ENCODE data around the gene USP34.
"Not testable (repeated sequence)": the region's sequence is repeated elsewhere in the genome, so short reads cannot be mapped to it uniquely, and the experiment has no call there.

The USP34 gene

DNA sequence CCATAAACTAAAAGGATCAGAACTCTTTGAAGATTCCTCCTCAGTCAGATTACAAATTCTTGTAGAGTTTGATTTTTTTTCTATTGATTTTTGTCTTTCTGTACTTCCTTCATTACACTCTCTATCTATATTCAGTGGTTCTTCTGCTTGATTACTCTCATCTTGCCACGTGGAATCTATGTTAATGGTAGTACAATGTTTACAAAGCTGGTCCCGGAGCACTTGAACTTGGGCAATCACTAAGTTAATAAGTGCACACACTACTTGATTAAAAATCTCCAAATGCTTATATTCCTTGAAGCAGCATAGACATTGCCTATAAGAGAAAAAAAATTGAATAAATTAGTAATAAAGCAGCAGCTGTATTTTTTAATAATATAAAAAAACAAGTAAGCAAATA lies 65.1 kb downstream of the USP34 start:
- TF ChIP-seq CTCF (IDR thresholded peaks at IDR 0.05; ENCODE audit: low read depth, low read length, missing control alignments): no peak
- in situ Hi-C loops (cut with HindIII; ENCODE audit: low sequenced_read_pairs): no loop called here
- H3K4me3 ChIP-seq (ENCODE audit: low read depth, low read length): no peak overlapping the region
- no peak for DNase-seq (ENCODE audit: low read depth)

GRCh38 chr2:61404438-61404837 lies 66.4 kb downstream of the USP34 start:
- DNase-seq (ENCODE audit: low read depth): no peak
- no peak for TF ChIP-seq CTCF (IDR thresholded peaks at IDR 0.05; ENCODE audit: low read depth, low read length, missing control alignments)
- H3K4me3 ChIP-seq (ENCODE audit: low read depth, low read length): no peak overlapping the region
- in situ Hi-C loops (cut with HindIII; ENCODE audit: low sequenced_read_pairs): no loop called here

- TF ChIP-seq CTCF (IDR thresholded peaks at IDR 0.05; ENCODE audit: low read depth, low read length, missing control alignments): no peak
- in situ Hi-C loops (cut with HindIII; ENCODE audit: low sequenced_read_pairs): no loop called here
- H3K4me3 ChIP-seq (ENCODE audit: low read depth, low read length): no peak overlapping the region
- DNase-seq (ENCODE audit: low read depth): no peak
Measured at GRCh38 chr2:61398413-61398812, 72.5 kb downstream of the USP34 start.

- no peak overlapping the region for H3K4me3 ChIP-seq (ENCODE audit: low read depth, low read length)
- no peak for TF ChIP-seq CTCF (IDR thresholded peaks at IDR 0.05; ENCODE audit: low read depth, low read length, missing control alignments)
- in situ Hi-C loops (cut with HindIII; ENCODE audit: low sequenced_read_pairs): no loop called here
- DNase-seq (ENCODE audit: low read depth): no peak
Measured at GRCh38 chr2:61396005-61396404, 74.9 kb downstream of the USP34 start.

DNA sequence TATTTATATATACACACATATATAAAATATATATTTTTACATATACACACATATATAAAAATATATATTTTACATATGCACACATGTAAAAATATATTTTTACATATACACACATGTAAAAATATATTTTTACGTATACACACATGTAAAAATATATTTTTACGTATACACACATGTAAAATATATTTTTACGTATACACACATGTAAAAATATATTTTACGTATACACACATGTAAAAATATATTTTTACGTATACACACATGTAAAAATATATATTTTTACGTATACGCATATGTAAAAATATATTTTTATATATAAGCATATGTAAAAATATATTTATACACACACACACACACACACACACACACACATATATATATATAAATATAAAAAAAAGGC lies 83.3 kb downstream of the USP34 start:
- DNase-seq (ENCODE audit: low read depth); H3K4me3 ChIP-seq (ENCODE audit: low read depth, low read length); in situ Hi-C loops (cut with HindIII; ENCODE audit: low sequenced_read_pairs): not testable (repeated sequence)

DNA sequence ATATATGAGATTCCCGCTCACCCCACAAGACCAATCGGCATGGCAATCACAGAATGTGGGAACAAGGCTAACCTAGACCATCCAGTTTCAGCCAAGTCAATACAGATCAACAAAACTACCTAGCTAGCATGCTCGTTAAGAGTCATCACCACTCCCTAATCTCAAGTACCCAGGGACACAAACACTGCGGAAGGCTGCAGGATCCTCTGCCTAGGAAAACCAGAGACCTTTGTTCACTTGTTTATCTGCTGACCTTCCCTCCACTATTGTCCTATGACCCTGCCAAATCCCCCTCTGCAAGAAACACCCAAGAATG lies 90.0 kb downstream of the USP34 start:
- in situ Hi-C loops (cut with HindIII; ENCODE audit: low sequenced_read_pairs); DNase-seq (ENCODE audit: low read depth); H3K4me3 ChIP-seq (ENCODE audit: low read depth, low read length): not testable (repeated sequence)

DNA sequence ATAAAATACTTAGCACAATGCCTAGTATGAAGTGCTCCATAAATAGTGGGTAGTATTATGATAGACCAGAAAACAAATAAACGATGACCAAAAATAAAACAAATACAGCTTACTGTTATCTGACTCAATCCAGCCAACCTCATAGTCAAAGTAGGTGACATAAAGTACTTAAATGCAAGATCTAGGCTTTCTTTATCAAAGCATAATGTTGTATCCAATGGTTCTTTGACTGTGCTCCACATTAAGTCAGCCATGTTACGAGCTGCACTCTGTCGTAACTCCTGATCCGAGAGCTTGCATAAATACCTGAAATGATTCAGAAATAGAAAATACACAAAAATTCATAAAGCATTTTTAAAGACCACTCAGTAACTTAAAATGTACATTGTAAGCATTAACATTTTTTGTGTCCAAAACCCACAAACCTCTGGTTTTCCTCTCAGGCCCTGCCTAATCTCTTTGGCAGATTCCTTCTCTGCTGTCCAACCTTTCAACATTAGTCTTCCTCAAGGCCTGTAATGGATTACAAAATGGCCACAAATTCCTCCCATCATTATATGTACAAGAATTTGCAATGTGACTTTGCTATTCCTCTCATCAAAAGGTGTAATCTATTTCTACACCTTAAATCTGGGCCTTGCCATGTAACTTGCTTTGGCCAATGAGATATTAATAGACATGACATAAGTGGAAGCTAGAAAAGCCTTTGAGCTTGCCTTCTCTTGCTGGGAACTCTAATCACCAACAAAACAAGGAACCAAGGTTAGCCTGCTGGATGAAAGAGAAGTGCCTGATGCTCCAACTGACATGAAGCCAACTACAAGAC lies 90.6 kb downstream of the USP34 start:
- in situ Hi-C loops (cut with HindIII; ENCODE audit: low sequenced_read_pairs): no loop called here
- DNase-seq (ENCODE audit: low read depth): no peak
- TF ChIP-seq CTCF (IDR thresholded peaks at IDR 0.05; ENCODE audit: low read depth, low read length, missing control alignments): no peak
- no peak overlapping the region for H3K4me3 ChIP-seq (ENCODE audit: low read depth, low read length)

- in situ Hi-C loops (cut with HindIII; ENCODE audit: low sequenced_read_pairs): no loop called here
- no peak for DNase-seq (ENCODE audit: low read depth)
- H3K4me3 ChIP-seq (ENCODE audit: low read depth, low read length): no peak overlapping the region
- no peak for TF ChIP-seq CTCF (IDR thresholded peaks at IDR 0.05; ENCODE audit: low read depth, low read length, missing control alignments)
Measured at GRCh38 chr2:61379521-61379920, 91.4 kb downstream of the USP34 start.

Measured in astrocyte of the cerebellum (primary cell).